Nephron progenitor cell (in vitro differentiated cells): ENCODE data around the gene CCDC63.

Source experiments
- DNase-seq: peaks from one replicate; pipeline ENCODE4 v3.0.0; 2021
- H3K27ac Mint-ChIP-seq: 2 replicates; pipeline ENCODE4 v1.8.0; 2021; ENCODE audit warnings: mild to moderate bottlenecking, moderate library complexity, mixed read lengths
- H3K27me3 Mint-ChIP-seq: 2 replicates; pipeline ENCODE4 v1.8.0; 2021; ENCODE audit warnings: mild to moderate bottlenecking, low read depth, mixed read lengths; ENCODE audit not compliant: poor library complexity
- H3K36me3 Mint-ChIP-seq: 2 replicates; pipeline ENCODE4 v1.8.0; 2021; ENCODE audit warnings: low read depth, mixed read lengths
- H3K4me1 Mint-ChIP-seq: 2 replicates; pipeline ENCODE4 v1.8.0; 2021; ENCODE audit warnings: mixed read lengths
- H3K4me3 Mint-ChIP-seq: 2 replicates; pipeline ENCODE4 v1.8.0; 2021; ENCODE audit warnings: mild to moderate bottlenecking, moderate library complexity, mixed read lengths
- H3K9me3 Mint-ChIP-seq: 2 replicates; pipeline ENCODE4 v1.8.0; 2021; ENCODE audit warnings: mild to moderate bottlenecking, moderate library complexity, mixed read lengths
- TF ChIP-seq, protein P1 (sequence below): fragments of 200-600 bp; sonication (generic); IDR thresholded peaks from 2 replicates; pipeline ENCODE4 v1.5.0; 2021; ENCODE audit warnings: antibody characterized with exemption

CCDC63 gene

DNA sequence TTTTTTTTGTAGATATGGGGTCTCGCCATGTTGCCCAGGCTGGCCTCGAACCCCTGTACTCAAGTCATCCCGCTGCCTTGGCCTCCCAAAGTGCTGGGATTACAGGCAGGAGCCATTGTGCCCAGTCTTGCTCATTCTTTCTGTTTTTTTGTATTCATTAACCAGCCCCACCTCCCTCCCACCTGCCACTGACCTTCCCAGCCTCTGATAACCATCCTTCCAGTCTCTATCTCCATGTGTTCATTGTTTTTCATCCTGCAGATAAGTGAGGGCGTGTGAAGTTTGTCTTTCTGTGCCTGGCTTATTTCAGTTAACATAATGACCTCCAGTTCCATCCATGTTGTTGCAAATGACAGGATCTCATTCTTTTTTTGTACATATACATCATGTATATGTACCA, 54.6 kb downstream of the CCDC63 start:
- H3K4me3 Mint-ChIP-seq = no peak overlapping the region
- DNase-seq = no peak
- H3K9me3 Mint-ChIP-seq = no peaks in the 10 kb centered on the region
- TF ChIP-seq, protein P1, sequence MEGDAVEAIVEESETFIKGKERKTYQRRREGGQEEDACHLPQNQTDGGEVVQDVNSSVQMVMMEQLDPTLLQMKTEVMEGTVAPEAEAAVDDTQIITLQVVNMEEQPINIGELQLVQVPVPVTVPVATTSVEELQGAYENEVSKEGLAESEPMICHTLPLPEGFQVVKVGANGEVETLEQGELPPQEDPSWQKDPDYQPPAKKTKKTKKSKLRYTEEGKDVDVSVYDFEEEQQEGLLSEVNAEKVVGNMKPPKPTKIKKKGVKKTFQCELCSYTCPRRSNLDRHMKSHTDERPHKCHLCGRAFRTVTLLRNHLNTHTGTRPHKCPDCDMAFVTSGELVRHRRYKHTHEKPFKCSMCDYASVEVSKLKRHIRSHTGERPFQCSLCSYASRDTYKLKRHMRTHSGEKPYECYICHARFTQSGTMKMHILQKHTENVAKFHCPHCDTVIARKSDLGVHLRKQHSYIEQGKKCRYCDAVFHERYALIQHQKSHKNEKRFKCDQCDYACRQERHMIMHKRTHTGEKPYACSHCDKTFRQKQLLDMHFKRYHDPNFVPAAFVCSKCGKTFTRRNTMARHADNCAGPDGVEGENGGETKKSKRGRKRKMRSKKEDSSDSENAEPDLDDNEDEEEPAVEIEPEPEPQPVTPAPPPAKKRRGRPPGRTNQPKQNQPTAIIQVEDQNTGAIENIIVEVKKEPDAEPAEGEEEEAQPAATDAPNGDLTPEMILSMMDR = no peak
- H3K36me3 Mint-ChIP-seq = no peaks in the 10 kb centered on the region
- H3K4me1 Mint-ChIP-seq = peaks cover 5% of the 10 kb centered on the region
- H3K27me3 Mint-ChIP-seq = peaks cover 4% of the 10 kb centered on the region
- H3K27ac Mint-ChIP-seq = no peak overlapping the region

- Mint-ChIP-seq H3K4me1 (peaks cover 24% of the 10 kb centered on the region), H3K27ac (no peak overlapping the region), H3K27me3 (peaks cover 3% of the 10 kb centered on the region), H3K4me3 (no peak overlapping the region), H3K36me3 (no peaks in the 10 kb centered on the region), H3K9me3 (no peaks in the 10 kb centered on the region)
- TF ChIP-seq, protein P1 = no peak
- no peak for DNase-seq
These were observed 56.7 kb downstream of the CCDC63 start for GRCh38 chr12:110903511-110903910.

GRCh38 chr12:110906083-110906482, 59.3 kb downstream of the CCDC63 start:
- no peak for DNase-seq
- Mint-ChIP-seq H3K36me3 (no peaks in the 10 kb centered on the region), H3K4me3 (no peak overlapping the region), H3K4me1 (peaks cover 47% of the 10 kb centered on the region), H3K27ac (no peak overlapping the region), H3K27me3 (peaks cover 3% of the 10 kb centered on the region), H3K9me3 (no peaks in the 10 kb centered on the region)
- TF ChIP-seq, protein P1 = no peak

GRCh38 chr12:110906516-110906915, 59.7 kb downstream of the CCDC63 start:
- peaks cover 50% of the 10 kb centered on the region for H3K4me1 Mint-ChIP-seq
- no peak for DNase-seq
- no peak overlapping the region for H3K4me3 Mint-ChIP-seq
- H3K27ac Mint-ChIP-seq = no peak overlapping the region
- peaks cover 3% of the 10 kb centered on the region for H3K27me3 Mint-ChIP-seq
- H3K9me3 Mint-ChIP-seq = no peaks in the 10 kb centered on the region
- TF ChIP-seq, protein P1 = no peak
- H3K36me3 Mint-ChIP-seq = no peaks in the 10 kb centered on the region

DNA sequence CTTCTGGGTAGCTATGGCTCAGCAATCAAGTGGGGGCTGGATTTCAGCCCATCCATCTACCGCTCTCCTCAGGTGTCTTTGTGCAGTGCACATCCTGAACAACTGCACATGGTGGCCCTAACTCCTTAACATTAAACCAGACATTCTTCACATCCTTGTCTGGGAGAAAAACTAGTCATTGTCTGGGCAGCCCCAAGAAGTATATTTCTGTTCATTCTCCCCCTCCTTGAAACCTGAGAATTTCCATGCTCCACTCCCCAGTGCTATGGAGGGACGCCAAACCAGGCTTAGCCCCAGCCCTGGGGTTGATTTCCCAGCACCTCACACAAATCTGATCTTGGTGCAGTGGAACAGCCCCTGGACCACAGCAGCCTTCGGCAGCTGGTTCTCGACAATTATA, 60.2 kb downstream of the CCDC63 start:
- Mint-ChIP-seq H3K27me3 (peaks cover 3% of the 10 kb centered on the region), H3K4me3 (no peak overlapping the region), H3K9me3 (no peaks in the 10 kb centered on the region), H3K36me3 (no peaks in the 10 kb centered on the region), H3K4me1 (peaks cover 51% of the 10 kb centered on the region), H3K27ac (peak overlapping the region; percentile 64)
- DNase-seq = no peak
- TF ChIP-seq, protein P1 = no peak

GRCh38 chr12:110907583-110907982, 60.8 kb downstream of the CCDC63 start:
- H3K27me3 Mint-ChIP-seq = peaks cover 3% of the 10 kb centered on the region
- H3K9me3 Mint-ChIP-seq = no peaks in the 10 kb centered on the region
- TF ChIP-seq, protein P1 = no peak
- no peak overlapping the region for H3K27ac Mint-ChIP-seq
- no peaks in the 10 kb centered on the region for H3K36me3 Mint-ChIP-seq
- DNase-seq = no peak
- H3K4me1 Mint-ChIP-seq = peaks cover 51% of the 10 kb centered on the region
- no peak overlapping the region for H3K4me3 Mint-ChIP-seq
